WTC11 (cell line): ENCODE measurements around the gene ARHGEF28. TPM values are rescaled to one million over a fixed set of nuclear protein-coding genes. Genes with fewer than 3 reads are reported as not detected.

Source experiments
- ATAC-seq: fragments of 200-7000 bp; cut with Tn5 transposase; 2 replicates; pipeline ENCODE4 v1.10.0; 2021; ENCODE audit warnings: mild to moderate bottlenecking, moderate library complexity
- CTCF ChIA-PET: fragments of 300-600 bp; sonication (Branson Sonifier 250); formaldehyde crosslinking; loops from one replicate; lab custom pipeline; 2021; ENCODE audit warnings: antibody characterized with exemption; lab: Charles Lee
- POLR2A ChIA-PET: fragments of 350-600 bp; sonication (Branson Sonifier 250); formaldehyde crosslinking; loops from one replicate; lab custom pipeline; 2021; ENCODE audit warnings: antibody characterized with exemption; lab: Charles Lee
- DNase-seq: peaks from one replicate; pipeline ENCODE4 v3.0.0; 2021; ENCODE audit warnings: low spot score
- H3K27ac Mint-ChIP-seq: 2 replicates; pipeline ENCODE4 v1.8.0; 2021; ENCODE audit warnings: mixed read lengths
- H3K27me3 Mint-ChIP-seq: 2 replicates; pipeline ENCODE4 v1.8.0; 2021; ENCODE audit warnings: low read depth, mild to moderate bottlenecking, moderate library complexity, mixed read lengths
- H3K36me3 Mint-ChIP-seq: 2 replicates; pipeline ENCODE4 v1.8.0; 2021; ENCODE audit warnings: mixed read lengths
- H3K4me1 Mint-ChIP-seq: 2 replicates; pipeline ENCODE4 v1.8.0; 2022; ENCODE audit warnings: mixed read lengths
- H3K4me3 Mint-ChIP-seq: 2 replicates; pipeline ENCODE4 v1.8.0; 2021; ENCODE audit warnings: mild to moderate bottlenecking, moderate library complexity, mixed read lengths
- H3K9me3 Mint-ChIP-seq: 2 replicates; pipeline ENCODE4 v1.8.0; 2021; ENCODE audit warnings: mixed read lengths
- ATF1 ChIP-seq: sonication (generic); formaldehyde crosslinking; IDR thresholded peaks from 2 replicates; pipeline ENCODE4 v1.8.1; 2023; ENCODE audit warnings: mild to moderate bottlenecking, moderate library complexity, missing genetic modification reagents
- ATF6 ChIP-seq: sonication (generic); formaldehyde crosslinking; IDR thresholded peaks from 2 replicates; pipeline ENCODE4 v1.8.1; 2023; ENCODE audit warnings: mild to moderate bottlenecking, missing genetic modification reagents
- E2F4 ChIP-seq: sonication (generic); formaldehyde crosslinking; IDR thresholded peaks from 2 replicates; pipeline ENCODE4 v1.8.1; 2022; ENCODE audit warnings: low read depth, mild to moderate bottlenecking, moderate library complexity, missing genetic modification reagents, borderline replicate concordance
- EMX1 ChIP-seq: fragments of 250-450 bp; sonication (Bioruptor Pico); IDR thresholded peaks from 2 replicates; pipeline ENCODE4 v1.8.0; 2021; ENCODE audit warnings: mild to moderate bottlenecking
- FOXJ3 ChIP-seq: sonication (generic); formaldehyde crosslinking; IDR thresholded peaks from 2 replicates; pipeline ENCODE4 v1.9.0; 2021; ENCODE audit warnings: missing genetic modification reagents, mild to moderate bottlenecking, borderline replicate concordance
- GRHL2 ChIP-seq: fragments of 250-450 bp; sonication (Bioruptor Pico); IDR thresholded peaks from 2 replicates; pipeline ENCODE4 v1.8.0; 2022; ENCODE audit warnings: mild to moderate bottlenecking, moderate library complexity; ENCODE audit not compliant: insufficient replicate concordance, severe bottlenecking
- GTF2I ChIP-seq: fragments of 250-450 bp; sonication (Bioruptor Pico); conservative IDR thresholded peaks from 2 replicates; pipeline ENCODE4 v1.4.0; 2021; ENCODE audit warnings: mild to moderate bottlenecking
- NFATC4 ChIP-seq: fragments of 250-450 bp; sonication (Bioruptor Pico); IDR thresholded peaks from 2 replicates; pipeline ENCODE4 v1.9.0; 2021; ENCODE audit warnings: mild to moderate bottlenecking
- NFE2L1 ChIP-seq: sonication (generic); formaldehyde crosslinking; IDR thresholded peaks from 2 replicates; pipeline ENCODE4 v1.8.1; 2023; ENCODE audit warnings: missing genetic modification reagents
- NFYB ChIP-seq: sonication (generic); formaldehyde crosslinking; conservative IDR thresholded peaks from 2 replicates; pipeline ENCODE4 v1.8.0; 2022; ENCODE audit warnings: low read depth, missing genetic modification reagents
- NR2C2 ChIP-seq: sonication (generic); formaldehyde crosslinking; IDR thresholded peaks from 2 replicates; pipeline ENCODE4 v1.8.0; 2022; ENCODE audit warnings: mild to moderate bottlenecking, missing genetic modification reagents
- OVOL2 ChIP-seq: fragments of 250-450 bp; sonication (Bioruptor Pico); IDR thresholded peaks from 2 replicates; pipeline ENCODE4 v1.9.0; 2021; ENCODE audit warnings: mild to moderate bottlenecking, borderline replicate concordance
- SOX15 ChIP-seq: fragments of 250-450 bp; sonication (Bioruptor Pico); IDR thresholded peaks from 2 replicates; pipeline ENCODE4 v1.9.0; 2021; ENCODE audit warnings: mild to moderate bottlenecking
- TEAD4 ChIP-seq: sonication (generic); formaldehyde crosslinking; IDR thresholded peaks from 2 replicates; pipeline ENCODE4 v1.8.0; 2022; ENCODE audit warnings: mild to moderate bottlenecking, missing genetic modification reagents
- ZNF219 ChIP-seq: sonication (generic); formaldehyde crosslinking; IDR thresholded peaks from 2 replicates; pipeline ENCODE4 v1.8.0; 2023; ENCODE audit warnings: missing genetic modification reagents, mild to moderate bottlenecking, borderline replicate concordance
- ZNF416 ChIP-seq: fragments of 250-450 bp; sonication (Bioruptor Pico); IDR thresholded peaks from 2 replicates; pipeline ENCODE4 v1.9.0; 2021; ENCODE audit warnings: mild to moderate bottlenecking, inconsistent platforms
- total RNA-seq: library from RNA; stranded (reverse); gene quantifications from 3 replicates; pipeline ENCODE4 v1.2.3, GENCODE V29; 2021
- TF ChIP-seq, protein P1 (sequence below): sonication (generic); formaldehyde crosslinking; IDR thresholded peaks from 2 replicates; pipeline ENCODE4 v1.8.1; 2022; ENCODE audit warnings: mild to moderate bottlenecking, missing genetic modification reagents, moderate library complexity, borderline replicate concordance
- TF ChIP-seq, protein P2 (sequence below): sonication (generic); formaldehyde crosslinking; IDR thresholded peaks from 2 replicates; pipeline ENCODE4 v1.8.1; 2023; ENCODE audit warnings: mild to moderate bottlenecking, missing genetic modification reagents, moderate library complexity
- TF ChIP-seq, protein P3 (sequence below): fragments of 250-450 bp; sonication (Bioruptor Pico); IDR thresholded peaks from 2 replicates; pipeline ENCODE4 v1.9.0; 2021; ENCODE audit warnings: mild to moderate bottlenecking, borderline replicate concordance

The ARHGEF28 gene
- total RNA-seq, 1 experiment from 2014 or later: 0.96 TPM

GRCh38 chr5:73954381-73954780, 328.4 kb downstream of the ARHGEF28 start (continued):
- TF ChIP-seq ZNF416 (CRISPR knock-in tag): no peak
- TF ChIP-seq SOX15: no peak
- TF ChIP-seq E2F4 (CRISPR knock-in tag): no peak
- TF ChIP-seq, protein P1, sequence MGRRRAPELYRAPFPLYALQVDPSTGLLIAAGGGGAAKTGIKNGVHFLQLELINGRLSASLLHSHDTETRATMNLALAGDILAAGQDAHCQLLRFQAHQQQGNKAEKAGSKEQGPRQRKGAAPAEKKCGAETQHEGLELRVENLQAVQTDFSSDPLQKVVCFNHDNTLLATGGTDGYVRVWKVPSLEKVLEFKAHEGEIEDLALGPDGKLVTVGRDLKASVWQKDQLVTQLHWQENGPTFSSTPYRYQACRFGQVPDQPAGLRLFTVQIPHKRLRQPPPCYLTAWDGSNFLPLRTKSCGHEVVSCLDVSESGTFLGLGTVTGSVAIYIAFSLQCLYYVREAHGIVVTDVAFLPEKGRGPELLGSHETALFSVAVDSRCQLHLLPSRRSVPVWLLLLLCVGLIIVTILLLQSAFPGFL (CRISPR knock-in tag): no peak

DNA sequence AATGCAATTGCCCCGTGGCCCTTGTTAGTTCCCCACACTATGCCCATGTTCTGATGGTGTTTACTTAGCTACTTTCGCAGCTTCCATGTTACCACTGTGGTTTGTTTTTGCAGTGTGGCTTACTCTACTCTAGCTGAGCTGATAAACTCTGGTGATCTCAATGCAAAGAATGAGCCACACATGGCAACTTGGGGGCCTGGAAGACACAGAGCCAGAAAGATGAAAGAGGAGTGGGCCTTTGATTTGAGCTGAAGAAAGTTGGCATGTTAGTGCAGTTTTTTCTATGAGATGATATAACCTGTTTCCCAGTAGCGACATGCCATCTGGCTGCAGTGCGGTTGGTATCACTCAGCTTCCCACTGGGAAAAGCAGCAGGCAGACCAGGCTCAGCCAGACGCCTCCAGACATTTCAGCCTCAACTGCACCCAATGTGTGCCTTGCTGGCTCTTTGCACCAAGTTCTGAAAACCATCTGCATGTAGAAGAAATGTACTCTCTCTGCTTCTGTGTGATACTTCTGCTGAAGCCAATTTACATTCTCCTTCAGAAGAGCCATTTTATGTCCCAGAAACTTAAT, 329.4 kb downstream of the ARHGEF28 start:
- Mint-ChIP-seq H3K27ac (no peak overlapping the region), H3K4me3 (no peak overlapping the region), H3K9me3 (peaks cover 3% of the 10 kb centered on the region; the same call in 1 of the 2 replicates), H3K4me1 (peaks cover 3% of the 10 kb centered on the region; the same call in 1 of the 2 replicates), H3K27me3 (no peaks in the 10 kb centered on the region), H3K36me3 (no peaks in the 10 kb centered on the region)
- POLR2A ChIA-PET: interaction anchor here (0.5 kb wide), 1 partner anchor 124 kb away, joined by 3 read pairs; no protein-coding TSS in a partner anchor
- no peak for TF ChIP-seq NR2C2 (CRISPR knock-in tag)
- TF ChIP-seq NFYB: no peak
- no peak for TF ChIP-seq TEAD4 (CRISPR knock-in tag)
- TF ChIP-seq ATF6 (CRISPR knock-in tag): no peak
- TF ChIP-seq, protein P2, sequence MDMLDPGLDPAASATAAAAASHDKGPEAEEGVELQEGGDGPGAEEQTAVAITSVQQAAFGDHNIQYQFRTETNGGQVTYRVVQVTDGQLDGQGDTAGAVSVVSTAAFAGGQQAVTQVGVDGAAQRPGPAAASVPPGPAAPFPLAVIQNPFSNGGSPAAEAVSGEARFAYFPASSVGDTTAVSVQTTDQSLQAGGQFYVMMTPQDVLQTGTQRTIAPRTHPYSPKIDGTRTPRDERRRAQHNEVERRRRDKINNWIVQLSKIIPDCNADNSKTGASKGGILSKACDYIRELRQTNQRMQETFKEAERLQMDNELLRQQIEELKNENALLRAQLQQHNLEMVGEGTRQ: no peak
- ATAC-seq (no peak), DNase-seq (no peak)
- CTCF ChIA-PET: interaction anchor here (0.9 kb wide), 1 partner anchor 10 kb away, joined by 3 read pairs; no protein-coding TSS in a partner anchor

- Mint-ChIP-seq H3K4me3 (no peak overlapping the region), H3K4me1 (no peaks in the 10 kb centered on the region), H3K9me3 (peaks cover under 1% of the 10 kb centered on the region; the same call in 1 of the 2 replicates), H3K27me3 (no peaks in the 10 kb centered on the region), H3K36me3 (no peaks in the 10 kb centered on the region), H3K27ac (no peak overlapping the region)
- DNase-seq (no peak), ATAC-seq (no peak)
- no peak for TF ChIP-seq ZNF219
- no peak for TF ChIP-seq EMX1 (CRISPR knock-in tag)
- TF ChIP-seq NFE2L1 (CRISPR knock-in tag): no peak
- no peak for TF ChIP-seq GTF2I
- no peak for TF ChIP-seq SOX15
- CTCF ChIA-PET: interaction anchor here (0.6 kb wide), 1 partner anchor 58 kb away, joined by 6 read pairs; no protein-coding TSS in a partner anchor
- POLR2A ChIA-PET: no interaction called here
Measured at GRCh38 chr5:73957397-73958001, 331.5 kb downstream of the ARHGEF28 start.

DNA sequence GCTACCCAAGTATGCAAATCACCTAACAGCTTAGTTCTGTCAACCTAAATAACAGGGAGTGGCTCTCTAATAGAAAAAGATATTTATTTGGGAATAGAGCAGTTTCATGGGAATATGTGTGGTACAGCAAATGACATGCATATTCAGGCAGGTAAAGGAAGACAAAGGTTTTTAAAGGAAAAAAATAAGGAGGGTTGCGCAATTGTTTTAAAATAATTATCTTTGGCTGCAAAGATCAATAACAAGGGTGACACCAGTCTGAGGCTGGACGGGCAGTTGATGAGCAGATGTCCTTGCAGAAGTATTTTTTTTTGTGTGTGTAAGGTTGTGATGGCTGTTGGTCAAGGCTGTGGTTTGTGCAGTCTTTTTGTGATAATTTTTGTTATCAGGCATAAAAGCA, 332.0 kb downstream of the ARHGEF28 start:
- Mint-ChIP-seq H3K27ac (no peak overlapping the region), H3K27me3 (no peaks in the 10 kb centered on the region), H3K4me3 (no peak overlapping the region), H3K36me3 (no peaks in the 10 kb centered on the region), H3K4me1 (no peaks in the 10 kb centered on the region), H3K9me3 (no peaks in the 10 kb centered on the region)
- TF ChIP-seq, protein P3, sequence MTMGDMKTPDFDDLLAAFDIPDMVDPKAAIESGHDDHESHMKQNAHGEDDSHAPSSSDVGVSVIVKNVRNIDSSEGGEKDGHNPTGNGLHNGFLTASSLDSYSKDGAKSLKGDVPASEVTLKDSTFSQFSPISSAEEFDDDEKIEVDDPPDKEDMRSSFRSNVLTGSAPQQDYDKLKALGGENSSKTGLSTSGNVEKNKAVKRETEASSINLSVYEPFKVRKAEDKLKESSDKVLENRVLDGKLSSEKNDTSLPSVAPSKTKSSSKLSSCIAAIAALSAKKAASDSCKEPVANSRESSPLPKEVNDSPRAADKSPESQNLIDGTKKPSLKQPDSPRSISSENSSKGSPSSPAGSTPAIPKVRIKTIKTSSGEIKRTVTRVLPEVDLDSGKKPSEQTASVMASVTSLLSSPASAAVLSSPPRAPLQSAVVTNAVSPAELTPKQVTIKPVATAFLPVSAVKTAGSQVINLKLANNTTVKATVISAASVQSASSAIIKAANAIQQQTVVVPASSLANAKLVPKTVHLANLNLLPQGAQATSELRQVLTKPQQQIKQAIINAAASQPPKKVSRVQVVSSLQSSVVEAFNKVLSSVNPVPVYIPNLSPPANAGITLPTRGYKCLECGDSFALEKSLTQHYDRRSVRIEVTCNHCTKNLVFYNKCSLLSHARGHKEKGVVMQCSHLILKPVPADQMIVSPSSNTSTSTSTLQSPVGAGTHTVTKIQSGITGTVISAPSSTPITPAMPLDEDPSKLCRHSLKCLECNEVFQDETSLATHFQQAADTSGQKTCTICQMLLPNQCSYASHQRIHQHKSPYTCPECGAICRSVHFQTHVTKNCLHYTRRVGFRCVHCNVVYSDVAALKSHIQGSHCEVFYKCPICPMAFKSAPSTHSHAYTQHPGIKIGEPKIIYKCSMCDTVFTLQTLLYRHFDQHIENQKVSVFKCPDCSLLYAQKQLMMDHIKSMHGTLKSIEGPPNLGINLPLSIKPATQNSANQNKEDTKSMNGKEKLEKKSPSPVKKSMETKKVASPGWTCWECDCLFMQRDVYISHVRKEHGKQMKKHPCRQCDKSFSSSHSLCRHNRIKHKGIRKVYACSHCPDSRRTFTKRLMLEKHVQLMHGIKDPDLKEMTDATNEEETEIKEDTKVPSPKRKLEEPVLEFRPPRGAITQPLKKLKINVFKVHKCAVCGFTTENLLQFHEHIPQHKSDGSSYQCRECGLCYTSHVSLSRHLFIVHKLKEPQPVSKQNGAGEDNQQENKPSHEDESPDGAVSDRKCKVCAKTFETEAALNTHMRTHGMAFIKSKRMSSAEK (CRISPR knock-in tag): no peak
- TF ChIP-seq NR2C2 (CRISPR knock-in tag): no peak
- no peak for TF ChIP-seq GRHL2 (CRISPR knock-in tag)
- no peak for TF ChIP-seq ATF1 (CRISPR knock-in tag)
- TF ChIP-seq OVOL2 (CRISPR knock-in tag): no peak
- no peak for TF ChIP-seq FOXJ3 (CRISPR knock-in tag)
- no peak for TF ChIP-seq NFATC4 (CRISPR knock-in tag)
- ChIA-PET POLR2A (no interaction called here), CTCF (interaction anchor here (0.6 kb wide), 1 partner anchor 58 kb away, joined by 6 read pairs; no protein-coding TSS in a partner anchor)
- DNase-seq (no peak), ATAC-seq (no peak)
